GM18499 (cell line): ENCODE results near the gene HOPX.
"Not testable (repeated sequence)": the region's sequence is repeated elsewhere in the genome, so short reads cannot be mapped to it uniquely, and the experiment has no call there.

ENCODE experiments used
- ATAC-seq: cut with Tn5 transposase; IDR thresholded peaks from one replicate; pipeline ENCODE4 v1.9.1; 2021; ENCODE audit warnings: moderate number of reproducible peaks; ENCODE audit not compliant: insufficient read depth, unreplicated experiment

The HOPX gene

GRCh38 chr4:56681158-56681852 lies at the start of gene HOPX:
TSS of gene HOPX (minus strand) at chr4:56681296. CDS start at chr4:56657816, 23,480 bp downstream.
- peak; percentile 79 for ATAC-seq

- no peak for ATAC-seq
Measured at GRCh38 chr4:56730097-56730496, 49.0 kb upstream of the HOPX start.

GRCh38 chr4:56728512-56728911 lies 47.4 kb upstream of the HOPX start:
- ATAC-seq, result no peak

- ATAC-seq, result no peak
Measured at GRCh38 chr4:56727150-56727549, 46.1 kb upstream of the HOPX start.

GRCh38 chr4:56726593-56726992 lies 45.5 kb upstream of the HOPX start:
- ATAC-seq, result not testable (repeated sequence)

GRCh38 chr4:56723659-56724230 lies 42.6 kb upstream of the HOPX start:
- ATAC-seq, result no peak

DNA sequence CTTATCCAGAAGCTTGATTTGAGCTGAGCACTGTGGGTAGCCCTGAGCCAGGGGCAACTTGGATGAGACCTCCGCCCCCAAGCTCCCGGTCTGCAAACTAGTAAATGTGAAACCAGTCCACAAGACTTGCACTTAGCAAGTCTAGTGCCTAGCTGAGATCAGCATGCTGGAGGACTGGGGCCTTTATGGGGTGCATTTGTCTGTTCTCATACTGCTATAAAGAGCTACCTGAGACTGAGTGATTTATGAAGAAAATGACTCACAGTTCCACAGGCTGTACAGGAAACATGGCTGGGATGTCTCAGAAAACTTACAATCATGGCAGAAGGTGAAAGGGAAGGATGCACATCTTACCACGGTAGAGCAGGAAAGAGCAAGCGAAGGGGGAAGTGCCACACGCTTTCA lies 42.1 kb upstream of the HOPX start:
- no peak for ATAC-seq

DNA sequence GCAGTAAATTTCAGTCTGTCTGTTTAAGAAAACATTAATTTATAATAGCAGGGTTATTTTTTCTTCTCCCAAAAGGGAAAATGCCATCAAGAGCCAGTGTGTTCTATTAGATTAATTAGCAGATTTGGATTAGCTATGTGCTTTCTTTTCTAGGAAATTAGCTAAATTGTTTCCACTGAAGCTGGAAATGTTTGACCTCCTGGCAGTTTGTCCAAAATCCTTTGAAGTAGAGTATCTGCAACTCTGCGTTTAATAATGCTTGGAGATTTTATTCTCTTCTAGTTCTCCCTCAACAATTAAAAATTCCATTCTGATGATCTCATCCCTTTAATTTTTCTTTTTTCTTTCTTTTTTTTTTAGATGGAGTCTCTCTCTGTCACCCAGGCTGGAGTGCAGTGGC lies 27.1 kb upstream of the HOPX start:
- ATAC-seq, result no peak

GRCh38 chr4:56705966-56706365 lies 24.9 kb upstream of the HOPX start:
- ATAC-seq, result no peak

GRCh38 chr4:56705334-56705733 lies 24.2 kb upstream of the HOPX start:
- no peak for ATAC-seq

GRCh38 chr4:56704089-56704871 lies 23.2 kb upstream of the HOPX start:
- ATAC-seq, result no peak

DNA sequence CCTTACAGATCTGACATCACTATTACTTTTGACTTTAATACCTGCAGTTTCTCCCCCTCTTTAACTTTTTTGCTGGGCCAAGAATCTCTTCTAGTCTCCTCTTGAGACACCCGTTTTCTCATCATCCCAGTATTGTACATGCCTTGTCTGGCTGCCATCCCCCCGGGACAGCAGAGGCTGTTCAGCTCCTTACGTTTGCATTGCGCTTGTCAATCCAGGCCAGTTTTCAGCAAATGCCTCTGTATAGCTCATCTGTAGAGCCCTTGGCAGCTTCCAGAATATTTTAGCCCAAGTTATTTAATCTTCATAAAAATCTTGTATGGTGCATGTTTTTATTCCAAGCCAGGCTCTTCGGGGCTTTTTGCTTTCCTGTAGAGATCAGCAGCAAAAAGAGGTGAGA lies 22.3 kb upstream of the HOPX start:
- ATAC-seq, result no peak

DNA sequence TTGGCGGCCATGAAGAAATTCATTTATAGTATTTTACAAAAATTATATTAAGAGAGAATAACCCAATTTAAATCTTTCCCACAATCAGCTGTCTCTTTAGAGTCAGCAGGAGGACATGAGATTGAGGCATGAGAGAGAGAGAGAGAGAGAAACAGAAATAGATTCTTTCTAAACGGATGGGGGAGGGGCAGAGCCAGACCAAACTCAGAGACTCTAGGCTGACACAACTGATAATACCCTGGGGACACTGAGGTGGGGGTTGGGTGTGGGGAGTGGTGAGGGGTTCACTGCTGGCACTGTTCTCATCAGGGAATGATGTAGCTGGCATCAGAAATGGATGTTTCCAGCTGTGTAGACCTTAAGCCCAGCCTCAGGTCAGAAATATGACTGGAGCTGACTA lies 20.5 kb upstream of the HOPX start:
- ATAC-seq, result no peak

DNA sequence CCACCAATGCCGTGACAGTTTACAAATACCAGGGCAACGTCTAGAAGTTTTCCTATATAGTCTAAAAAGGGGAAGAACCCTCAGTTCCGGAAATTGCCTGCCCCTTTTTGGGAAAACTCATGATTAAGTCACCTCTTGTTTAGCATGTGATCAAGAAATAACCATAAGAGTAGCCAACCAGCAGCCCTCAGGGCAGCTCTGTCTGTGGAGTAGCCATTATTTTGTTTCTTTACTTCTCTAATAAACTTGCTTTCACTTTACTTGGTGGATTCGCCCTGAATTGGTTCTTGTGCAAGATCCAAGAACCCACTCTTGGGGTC lies 20.0 kb upstream of the HOPX start:
- no peak for ATAC-seq

GRCh38 chr4:56699537-56700105 lies 18.5 kb upstream of the HOPX start:
- ATAC-seq, result no peak

DNA sequence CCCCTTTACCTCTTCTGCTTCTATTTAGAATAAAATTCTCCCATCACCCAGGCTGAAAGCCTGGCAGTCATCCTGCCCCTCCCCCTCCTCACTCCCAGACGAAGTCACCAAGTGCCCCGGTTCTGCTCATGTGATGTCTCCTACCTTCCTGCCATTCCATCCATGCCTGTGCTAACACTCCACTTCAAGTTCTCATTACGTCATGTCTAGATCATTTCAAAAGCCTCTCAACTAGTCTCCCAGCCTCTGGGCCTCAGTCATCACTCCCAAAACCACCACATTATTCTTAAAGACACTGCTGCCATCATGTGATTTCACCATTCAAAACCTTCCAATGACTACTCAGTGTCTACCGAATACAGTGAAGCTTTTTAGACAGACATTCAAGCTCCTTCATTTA lies 17.2 kb upstream of the HOPX start:
- ATAC-seq, result no peak

- ATAC-seq, result no peak
Measured at GRCh38 chr4:56696056-56696455, 15.0 kb upstream of the HOPX start.

- not testable (repeated sequence) for ATAC-seq
Measured at GRCh38 chr4:56693476-56693875, 12.4 kb upstream of the HOPX start.

DNA sequence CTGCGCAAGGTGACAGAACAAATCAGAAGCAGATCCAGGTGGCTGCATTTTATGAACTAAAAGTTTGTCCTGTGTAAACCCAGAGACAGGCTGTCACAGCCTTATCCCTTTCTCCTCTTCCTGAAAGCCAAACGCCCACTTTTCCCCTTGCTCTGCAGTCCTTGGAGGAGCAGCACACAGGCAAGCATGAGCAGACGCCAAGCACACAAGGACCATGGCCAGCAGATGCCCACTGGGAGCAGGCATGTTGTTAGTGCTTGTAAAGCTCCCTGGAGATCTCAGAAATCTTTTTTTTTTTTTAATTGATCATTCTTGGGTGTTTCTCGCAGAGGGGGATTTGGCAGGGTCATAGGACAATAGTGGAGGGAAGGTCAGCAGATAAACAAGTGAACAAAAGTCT lies 11.5 kb upstream of the HOPX start:
- no peak for ATAC-seq

GRCh38 chr4:56691425-56691824 lies 10.3 kb upstream of the HOPX start:
- no peak for ATAC-seq

DNA sequence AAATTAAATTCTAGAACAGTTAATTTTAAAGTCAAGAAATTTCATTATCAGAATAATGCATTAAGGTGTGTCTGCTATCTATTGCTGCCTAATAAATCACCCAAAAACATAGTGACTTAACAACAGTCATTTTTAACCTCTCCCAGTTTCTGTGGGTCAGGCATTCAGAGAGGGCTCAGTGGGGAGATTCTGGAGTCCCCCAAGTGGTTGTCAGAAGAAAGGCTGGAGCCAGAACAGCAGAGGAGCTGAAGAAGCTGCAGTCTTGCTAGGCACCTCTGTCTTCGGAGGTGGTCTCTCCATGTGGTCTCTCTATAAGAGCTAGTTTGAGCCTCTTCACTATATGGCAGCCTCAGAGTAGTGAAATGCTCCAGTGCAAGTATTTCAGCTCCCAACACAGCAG lies 9.3 kb upstream of the HOPX start:
- ATAC-seq, result no peak
